Testis (tissue), 3 donors: Measurements from ENCODE around the gene SCAF8. TPM values are rescaled to one million over a fixed set of nuclear protein-coding genes. Genes with fewer than 3 reads are reported as not detected.

Experiments used
- DNase-seq: peaks from one replicate; pipeline ENCODE4 v3.0.0-alpha.2; 2019
- H3K27ac ChIP-seq, 2 donors: fragments of 200-600 bp; sonication (generic); one replicate each; pipeline ENCODE4 v1.5.1; 2019
- H3K27me3 ChIP-seq: fragments of 200-600 bp; sonication (generic); one replicate; pipeline ENCODE4 v1.5.1; 2019
- H3K36me3 ChIP-seq: fragments of 200-600 bp; sonication (generic); one replicate; pipeline ENCODE4 v1.5.1; 2017; ENCODE audit warnings: low read depth; ENCODE audit errors: missing control alignments
- H3K4me1 ChIP-seq: fragments of 200-600 bp; sonication (generic); one replicate; pipeline ENCODE4 v1.5.1; 2019
- H3K4me3 ChIP-seq, 2 donors: fragments of 200-600 bp; sonication (generic); one replicate each; pipeline ENCODE4 v1.5.1; 2017 to 2019
- H3K9me3 ChIP-seq: fragments of 200-600 bp; sonication (generic); one replicate; pipeline ENCODE4 v1.5.1; 2017
- POLR2A ChIP-seq: fragments of 450-650 bp; IDR thresholded peaks from one replicate; pipeline ENCODE4 v1.6.1; 2017; ENCODE audit warnings: antibody characterized with exemption, mild to moderate bottlenecking, moderate library complexity
- WGBS, 2 donors: methylation state at CpG; one replicate each; pipeline ENCODE4 v1.1.5; 2018; 5-methylcytosine and 5-hydroxymethylcytosine counted together
- intact Hi-C: fragments of 100-400 bp; cut with DNase I; formaldehyde crosslinking; loops from one replicate; pipeline ENCODE4 v1.15.1; 2023; ENCODE audit warnings: low total_unique reads
- microRNA counts, 2 donors: library from miRNA; unstranded; fragments of <30 nt; microRNA quantifications; one replicate each; lab custom pipeline; 2016
- microRNA-seq, 2 donors: library from miRNA; unstranded; fragments of <30 nt; microRNA quantifications; one replicate each; pipeline ENCODE4, GENCODE V29; 2016; ENCODE audit warnings: borderline number of aligned reads in 2 of 2, borderline replicate concordance in 1 of 2
- polyA plus RNA-seq: library from polyadenylated mRNA; stranded (reverse); fragments of 350-450 nt; fragmentation: Illumina TruSeq; extraction: RNeasy Lipid Tissue Mini Kit (QIAGEN cat#74804); gene quantifications from one replicate; pipeline ENCODE4 v1.2.3, GENCODE V29; 2014; ENCODE audit warnings: low read depth, low replicate concordance; ENCODE audit not compliant: insufficient read depth
- small RNA-seq, 2 donors: library from RNA; depleted of rRNA; stranded (forward); fragments of <200 nt; gene quantifications; one replicate each; pipeline ENCODE3, GENCODE V24; 2016
- total RNA-seq, 2 donors: library from RNA; depleted of rRNA; stranded (reverse); fragments of >200 nt; gene quantifications; one replicate each; pipeline ENCODE4 v1.2.3, GENCODE V29; 2016
- TF ChIP-seq, protein P1 (sequence below), 3 experiments: fragments of 450-650 bp in 2 of 3; fragments of 200-600 bp in 1 of 3; sonication (generic) in 1 of 3; IDR thresholded peaks; one replicate each; pipeline ENCODE4 v1.5.1; 2016 to 2019; ENCODE audit warnings: antibody characterized with exemption in 3 of 3, mild to moderate bottlenecking in 2 of 3, moderate library complexity in 1 of 3

Gene SCAF8
- total and polyA plus RNA-seq, 3 donors from 2014 or later, result 44.7 to 70.5 (median 65.5) TPM

GRCh38 chr6:154876486-154877280 is 143.5 kb downstream of the SCAF8 start:
- 78 to 82% methylated on average over 3 of the region's 3 CpGs for WGBS, 2 donors
- no peaks in the 10 kb centered on the region for H3K36me3 ChIP-seq
- no peak for DNase-seq
- no peaks in the 10 kb centered on the region for H3K9me3 ChIP-seq
- intact Hi-C loops, result no loop called here
- H3K4me1 ChIP-seq, result peaks cover 5% of the 10 kb centered on the region
- no peak overlapping the region for H3K4me3 ChIP-seq
- TF ChIP-seq, protein P1, sequence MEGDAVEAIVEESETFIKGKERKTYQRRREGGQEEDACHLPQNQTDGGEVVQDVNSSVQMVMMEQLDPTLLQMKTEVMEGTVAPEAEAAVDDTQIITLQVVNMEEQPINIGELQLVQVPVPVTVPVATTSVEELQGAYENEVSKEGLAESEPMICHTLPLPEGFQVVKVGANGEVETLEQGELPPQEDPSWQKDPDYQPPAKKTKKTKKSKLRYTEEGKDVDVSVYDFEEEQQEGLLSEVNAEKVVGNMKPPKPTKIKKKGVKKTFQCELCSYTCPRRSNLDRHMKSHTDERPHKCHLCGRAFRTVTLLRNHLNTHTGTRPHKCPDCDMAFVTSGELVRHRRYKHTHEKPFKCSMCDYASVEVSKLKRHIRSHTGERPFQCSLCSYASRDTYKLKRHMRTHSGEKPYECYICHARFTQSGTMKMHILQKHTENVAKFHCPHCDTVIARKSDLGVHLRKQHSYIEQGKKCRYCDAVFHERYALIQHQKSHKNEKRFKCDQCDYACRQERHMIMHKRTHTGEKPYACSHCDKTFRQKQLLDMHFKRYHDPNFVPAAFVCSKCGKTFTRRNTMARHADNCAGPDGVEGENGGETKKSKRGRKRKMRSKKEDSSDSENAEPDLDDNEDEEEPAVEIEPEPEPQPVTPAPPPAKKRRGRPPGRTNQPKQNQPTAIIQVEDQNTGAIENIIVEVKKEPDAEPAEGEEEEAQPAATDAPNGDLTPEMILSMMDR (IDR thresholded peaks at IDR 0.05), result no peak
- no peak for TF ChIP-seq POLR2A
- no peak overlapping the region for H3K27ac ChIP-seq
- H3K27me3 ChIP-seq, result no peaks in the 10 kb centered on the region

DNA sequence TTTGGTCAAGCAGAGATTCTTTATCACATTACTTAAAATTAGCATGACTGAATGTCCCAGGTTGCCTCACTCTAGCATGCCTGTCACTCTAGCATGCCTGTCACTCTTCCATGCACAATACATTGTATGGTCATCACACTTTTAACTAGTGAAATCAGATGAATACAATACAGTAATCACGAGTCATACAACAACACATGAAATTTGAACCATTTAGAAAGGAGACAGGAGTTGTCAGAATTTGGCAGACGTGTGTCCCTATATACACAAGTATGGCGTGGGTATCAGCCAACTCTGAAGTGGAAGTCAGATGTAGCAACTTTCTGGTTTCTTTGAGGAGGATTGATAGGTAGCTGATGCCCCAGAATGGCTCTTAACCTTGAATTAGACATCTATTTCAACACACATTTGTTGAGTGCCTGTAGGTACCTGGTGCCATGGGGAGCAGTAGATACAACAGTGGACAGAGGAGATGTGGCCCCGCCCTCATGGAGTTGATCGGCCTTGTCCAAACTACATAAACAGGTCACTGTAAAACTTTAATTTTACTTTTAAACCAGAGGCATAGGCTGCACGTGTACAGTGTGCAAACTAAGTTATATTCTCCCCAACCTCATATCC is 145.8 kb downstream of the SCAF8 start:
- Histone ChIP-seq H3K4me3 (no peak overlapping the region), H3K36me3 (no peaks in the 10 kb centered on the region), H3K27me3 (no peaks in the 10 kb centered on the region), H3K4me1 (peaks cover 5% of the 10 kb centered on the region), H3K27ac (no peak overlapping the region), H3K9me3 (no peaks in the 10 kb centered on the region)
- no peak for DNase-seq
- WGBS, 2 donors, result 90 to 97% methylated on average over 6 of the region's 6 CpGs
- intact Hi-C loops, result no loop called here
- TF ChIP-seq, protein P1 (IDR thresholded peaks at IDR 0.05), result no peak
- TF ChIP-seq POLR2A, result no peak

DNA sequence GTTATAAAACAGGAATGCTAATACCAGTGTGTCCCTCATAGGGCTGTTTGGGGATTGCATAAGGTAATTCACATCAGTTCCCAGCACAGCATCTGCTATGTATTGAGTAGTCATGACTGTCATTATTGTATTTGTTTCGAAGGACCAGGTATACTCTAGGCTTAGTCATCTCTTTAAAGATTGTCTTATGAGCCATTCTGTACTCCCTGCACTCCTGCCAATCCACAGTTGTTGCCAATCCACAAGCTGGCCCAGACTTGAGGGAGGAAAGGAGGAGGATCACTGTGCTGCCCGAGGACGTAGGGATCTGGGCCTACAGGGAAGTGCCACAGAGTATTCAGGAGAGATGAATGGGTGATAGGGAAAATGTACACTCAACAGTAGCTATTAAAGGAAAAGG is 148.9 kb downstream of the SCAF8 start:
- Histone ChIP-seq H3K27ac (no peak overlapping the region), H3K27me3 (no peaks in the 10 kb centered on the region), H3K4me1 (no peaks in the 10 kb centered on the region), H3K4me3 (no peak overlapping the region), H3K36me3 (no peaks in the 10 kb centered on the region), H3K9me3 (no peaks in the 10 kb centered on the region)
- no peak for DNase-seq
- TF ChIP-seq, protein P1 (IDR thresholded peaks at IDR 0.05), result no peak
- TF ChIP-seq POLR2A, result no peak
- 57 to 69% methylated on average over 3 of the region's 3 CpGs for whole genome bisulfite sequencing, 2 donors
- intact Hi-C loops, result no loop called here

MicroRNAs within 50 kb of the gene (microRNA counts, 767-probe panel; counts per million panel counts)
- 0 to 152 counts per million in 2 donors for microRNA hsa-miR-1273c (lab: Ali Mortazavi, UCI)

Small RNAs within 50 kb of the gene (microRNA-seq; reads per million reads assigned to microRNA genes)
- 0 reads per million in 2 donors for gene MIR1273C

Small RNAs within 50 kb of the gene (small RNA-seq; reads per million reads assigned to genes)
- gene MIR1273C (0 reads per million in 2 donors), gene RNU6-824P (0 reads per million in 2 donors)

Other genes with a start within 250 kb of the SCAF8 start
- 10 to 100 TPM; 26.0 to 28.7 TPM for gene CNKSR3, start 222.7 kb upstream of the SCAF8 start, total RNA-seq
- gene CNKSR3, start 222.7 kb upstream of the SCAF8 start, polyA plus RNA-seq, result 26.0 TPM